HPDE6-E6E7 (cell line): ENCODE results near the gene SPAG16.

Experiments used
- DNase-seq: peaks from one replicate; pipeline ENCODE4 v3.0.0; 2011; ENCODE audit warnings: missing footprints; ENCODE audit errors: extremely low spot score

Gene SPAG16

GRCh38 chr2:214247531-214247930, 963.3 kb downstream of the SPAG16 start:
- DNase-seq, result no peak

- DNase-seq, result no peak
These were observed 970.8 kb downstream of the SPAG16 start for GRCh38 chr2:214255046-214255445.

- DNase-seq, result no peak
These were observed 977.4 kb downstream of the SPAG16 start for GRCh38 chr2:214261683-214262082.

GRCh38 chr2:214264171-214264570, 979.9 kb downstream of the SPAG16 start:
- DNase-seq, result no peak

- DNase-seq, result no peak
These were observed 981.8 kb downstream of the SPAG16 start for GRCh38 chr2:214265991-214266489.

GRCh38 chr2:214277880-214278279, 993.6 kb downstream of the SPAG16 start:
- DNase-seq, result no peak

GRCh38 chr2:214286011-214286410, 1001.7 kb downstream of the SPAG16 start:
- no peak for DNase-seq

GRCh38 chr2:214293593-214293992, 1009.3 kb downstream of the SPAG16 start:
- DNase-seq, result no peak

- DNase-seq, result no peak
These were observed 1010.2 kb downstream of the SPAG16 start for GRCh38 chr2:214294426-214294825.

GRCh38 chr2:214297423-214297822, 1013.2 kb downstream of the SPAG16 start:
- DNase-seq, result no peak

GRCh38 chr2:214310319-214310718, 1026.1 kb downstream of the SPAG16 start:
- DNase-seq, result no peak

- DNase-seq, result no peak
These were observed 1026.8 kb downstream of the SPAG16 start for GRCh38 chr2:214311031-214311533.

- peak; percentile 39 for DNase-seq
These were observed 1027.9 kb downstream of the SPAG16 start for GRCh38 chr2:214311931-214312749.

- no peak for DNase-seq
These were observed 1031.1 kb downstream of the SPAG16 start for GRCh38 chr2:214315324-214315723.

- DNase-seq, result no peak
These were observed 1035.9 kb downstream of the SPAG16 start for GRCh38 chr2:214320211-214320610.

- no peak for DNase-seq
These were observed 1038.4 kb downstream of the SPAG16 start for GRCh38 chr2:214322662-214323061.

- DNase-seq, result no peak
These were observed 1041.1 kb downstream of the SPAG16 start for GRCh38 chr2:214325404-214325803.

GRCh38 chr2:214328941-214329340, 1044.7 kb downstream of the SPAG16 start:
- DNase-seq, result no peak

GRCh38 chr2:214341646-214342045, 1057.4 kb downstream of the SPAG16 start:
- DNase-seq, result peak; percentile 1

GRCh38 chr2:214358506-214358905, 1074.2 kb downstream of the SPAG16 start:
- DNase-seq, result no peak

- no peak for DNase-seq
These were observed 1076.9 kb downstream of the SPAG16 start for GRCh38 chr2:214361116-214361515.

- DNase-seq, result no peak
These were observed 1081.3 kb downstream of the SPAG16 start for GRCh38 chr2:214365549-214365948.

GRCh38 chr2:214367171-214367570, 1082.9 kb downstream of the SPAG16 start:
- no peak for DNase-seq
